Adrenal gland (tissue), 12 donors: ENCODE data around the gene NPSR1. TPM values are rescaled to one million over a fixed set of nuclear protein-coding genes. Genes with fewer than 3 reads are reported as not detected.
A peak's percentile ranks its signal among the peaks of the same experiment; 100 is the strongest.

ENCODE experiments used
- DNase-seq, 7 donors: peaks; one replicate each; pipeline ENCODE4 v3.0.0-alpha.2; 2019 to 2020
- H3K27ac ChIP-seq, 5 donors: fragments of 200-600 bp; sonication (generic) in 4 of 5; 1 replicate in 3 of 5; 2 replicates in 2 of 5; pipeline versions ENCODE4 v1.5.1 to v1.8.0; 2016 to 2020; ENCODE audit warnings: mild to moderate bottlenecking in 1 of 5
- H3K27me3 ChIP-seq: fragments of 200-600 bp; 2 replicates; pipeline ENCODE4 v1.8.0; 2021
- H3K36me3 ChIP-seq, 2 donors: fragments of 200-600 bp; replicated peaks in 1 of 2; 1 replicate in 1 of 2; 2 replicates in 1 of 2; pipeline versions ENCODE4 v1.5.1 to v1.8.0; 2018 to 2022
- H3K4me1 ChIP-seq, 2 donors: fragments of 200-600 bp; replicated peaks in 1 of 2; 1 replicate in 1 of 2; 2 replicates in 1 of 2; pipeline versions ENCODE4 v1.5.1 to v1.8.0; 2018 to 2021
- H3K4me3 ChIP-seq, 4 donors: fragments of 200-600 bp; sonication (generic) in 3 of 4; one replicate each; pipeline ENCODE4 v1.5.1; 2016 to 2018
- H3K9me3 ChIP-seq, 3 donors: fragments of 200-600 bp; sonication (generic) in 1 of 3; replicated peaks in 1 of 3; 1 replicate in 2 of 3; 2 replicates in 1 of 3; pipeline versions ENCODE4 v1.5.1 to v1.8.0; 2016 to 2021
- CTCF ChIP-seq, 6 experiments: fragments of 450-650 bp in 4 of 6; fragments of 200-600 bp in 2 of 6; sonication (generic) in 1 of 6; IDR thresholded peaks; 1 replicate in 5 of 6; 2 replicates in 1 of 6; pipeline versions ENCODE4 v1.5.1 to v1.8.0; 2016 to 2021; ENCODE audit warnings: antibody characterized with exemption in 6 of 6, mild to moderate bottlenecking in 2 of 6, moderate library complexity in 1 of 6
- POLR2A ChIP-seq, 2 donors: fragments of 450-650 bp; IDR thresholded peaks; one replicate each; pipeline ENCODE4 v1.6.1; 2017; ENCODE audit warnings: antibody characterized with exemption in 2 of 2, mild to moderate bottlenecking in 2 of 2, moderate library complexity in 1 of 2
- WGBS, 4 donors: extraction: QIAGEN DNeasy Blood & Tissue Kit in 2 of 4; methylation state at CpG; one replicate each; pipeline versions ENCODE4 v1.1.5 to v1.1.7; 2013 to 2017; 5-methylcytosine and 5-hydroxymethylcytosine counted together
- intact Hi-C, 2 donors: fragments of 100-400 bp; cut with DNase I; formaldehyde crosslinking; loops; one replicate each; pipeline versions ENCODE4 v1.14.1 to v1.15.0; 2022 to 2023
- polyA plus RNA-seq, 3 donors: library from polyadenylated mRNA; stranded (reverse); fragments of 200-250 nt in 2 of 3; fragments of 350-450 nt in 1 of 3; fragmentation: Illumina TruSeq in 1 of 3; extraction: RNeasy Lipid Tissue Mini Kit (QIAGEN cat#74804) in 1 of 3; gene quantifications; one replicate each; pipeline ENCODE4 v1.2.3, GENCODE V29; 2013 to 2014
- total RNA-seq, 9 donors: library from RNA; depleted of rRNA in 4 of 9; stranded (reverse); fragments of >200 nt in 4 of 9; fragments of 120-200 nt in 1 of 9; fragmentation: NEBNext Ultra II Directional in 1 of 9; extraction: Animal tissue kit (Norgen Biotek cat#: 25700) in 1 of 9; gene quantifications; one replicate each; pipeline versions ENCODE4 v1.1.0 to v1.2.4, GENCODE V29; 2013 to 2023
- donor health status: healthy with polysubstance abuse.
- donor health status: Bipolar disorder and iron deficiency.
- donor health status: DM: yes; HTN: yes; CAD: no.
- donor health status: DM: no; HTN: no; CAD: no.
- donor health status: DM: no; HTN: no; CAD: no.
- donor health status: DM: yes; HTN: yes; CAD: no.

The NPSR1 gene
- total and polyA plus RNA-seq, 12 donors, result not detected

DNA sequence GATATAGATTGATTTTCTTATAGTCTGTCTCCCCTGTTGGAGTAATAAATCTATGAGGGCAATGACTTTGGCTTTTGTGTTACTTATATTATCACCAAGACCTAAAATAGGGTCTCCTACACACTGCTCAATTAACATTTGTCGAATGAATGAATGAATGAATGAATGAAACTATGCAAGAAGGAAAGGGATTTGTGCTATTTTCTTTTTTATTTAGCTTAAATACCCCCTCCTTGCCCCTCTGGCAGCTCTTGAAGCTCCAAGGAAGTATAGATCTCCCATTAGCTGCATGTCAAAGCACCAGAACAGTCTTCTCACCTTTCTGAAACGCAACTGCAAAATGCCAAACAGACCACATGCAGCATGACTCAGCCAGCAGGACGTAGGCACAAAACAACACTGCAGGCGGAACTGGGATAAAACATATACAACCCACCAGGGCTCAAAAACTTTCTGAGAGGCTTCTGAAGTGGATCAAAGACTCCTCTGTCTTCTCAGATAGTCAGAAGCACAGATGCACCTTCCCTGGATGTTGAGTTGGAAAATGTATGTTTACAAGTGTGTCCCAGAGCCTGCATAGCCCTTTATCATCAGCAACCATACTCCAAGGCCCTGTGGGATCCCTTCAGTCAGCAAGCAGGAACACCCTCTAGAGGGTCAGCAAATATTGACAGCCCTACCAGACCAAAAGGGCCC lies 187.8 kb downstream of the NPSR1 start:
- no peak for DNase-seq
- H3K27me3 ChIP-seq, result no peaks in the 10 kb centered on the region
- H3K27ac ChIP-seq, result no peak overlapping the region
- H3K36me3 ChIP-seq, result no peaks in the 10 kb centered on the region
- H3K4me1 ChIP-seq, result no peaks in the 10 kb centered on the region
- no peaks in the 10 kb centered on the region for H3K9me3 ChIP-seq
- intact Hi-C loops, result no loop called here
- no peak for TF ChIP-seq POLR2A (IDR thresholded peaks at IDR 0.05)
- no peak for TF ChIP-seq CTCF (IDR thresholded peaks at IDR 0.05)
- 55 to 63% (median 57%) methylated on average over 4 of the region's 4 CpGs for WGBS, 4 donors
- no peak overlapping the region for H3K4me3 ChIP-seq

DNA sequence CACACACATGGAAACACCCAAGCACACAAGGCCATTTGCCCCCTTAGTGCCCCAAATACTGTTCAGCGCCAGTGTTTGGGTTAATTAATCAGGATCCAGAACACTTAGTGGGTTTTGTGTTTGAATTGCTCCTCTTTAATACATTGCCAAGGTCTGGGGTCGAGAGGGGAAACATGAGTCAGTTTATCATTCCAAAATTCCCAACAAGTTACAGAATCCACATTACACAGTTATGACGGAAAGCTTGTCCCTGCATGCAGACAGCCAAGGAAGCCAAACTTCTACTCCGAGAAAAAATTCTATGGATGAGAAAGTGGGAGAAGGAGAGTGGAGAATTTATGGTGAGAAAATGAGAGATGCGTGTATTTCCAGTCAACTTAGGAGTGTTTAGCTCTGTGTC lies 189.0 kb downstream of the NPSR1 start:
- intact Hi-C loops, result no loop called here

DNA sequence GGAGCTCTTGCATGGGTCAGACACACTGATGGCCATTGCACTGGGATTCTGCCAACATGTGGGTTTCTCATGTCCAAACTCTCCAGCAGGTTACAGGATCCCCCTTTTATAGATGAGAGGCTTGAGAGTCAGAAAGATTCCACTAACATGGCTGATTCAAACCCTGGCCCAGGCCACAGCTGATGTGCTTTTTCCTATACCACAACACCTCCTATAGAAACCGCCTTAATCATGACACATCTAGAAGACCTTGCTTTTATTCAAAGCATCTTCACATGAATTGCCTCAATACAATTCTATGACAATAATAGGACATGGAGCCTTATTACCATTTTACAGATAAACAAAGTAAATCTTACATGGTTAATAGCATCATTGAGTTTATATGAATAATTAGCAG lies 190.7 kb downstream of the NPSR1 start:
- WGBS, 4 donors, result 87 to 100% (median 97%) methylated on average over 1 of the region's 1 CpG
- no peaks in the 10 kb centered on the region for H3K4me1 ChIP-seq
- no peak for DNase-seq
- no peak overlapping the region for H3K4me3 ChIP-seq
- H3K27ac ChIP-seq, result no peak overlapping the region
- no peaks in the 10 kb centered on the region for H3K9me3 ChIP-seq
- TF ChIP-seq CTCF (IDR thresholded peaks at IDR 0.05), result no peak
- no peak for TF ChIP-seq POLR2A (IDR thresholded peaks at IDR 0.05)
- no peaks in the 10 kb centered on the region for H3K36me3 ChIP-seq
- no peaks in the 10 kb centered on the region for H3K27me3 ChIP-seq
- intact Hi-C loops, result no loop called here

More for the DNA sequence above, 189.0 kb downstream of the NPSR1 start:
- TF ChIP-seq CTCF (IDR thresholded peaks at IDR 0.05) (no peak), POLR2A (IDR thresholded peaks at IDR 0.05) (no peak)
- DNase-seq, result no peak
- no peaks in the 10 kb centered on the region for H3K4me1 ChIP-seq
- no peak overlapping the region for H3K4me3 ChIP-seq
- H3K27me3 ChIP-seq, result no peaks in the 10 kb centered on the region
- no peak overlapping the region for H3K27ac ChIP-seq
- WGBS, 4 donors, result 56 to 72% (median 69%) methylated on average over 5 of the region's 5 CpGs
- H3K9me3 ChIP-seq, result no peaks in the 10 kb centered on the region
- no peaks in the 10 kb centered on the region for H3K36me3 ChIP-seq

DNA sequence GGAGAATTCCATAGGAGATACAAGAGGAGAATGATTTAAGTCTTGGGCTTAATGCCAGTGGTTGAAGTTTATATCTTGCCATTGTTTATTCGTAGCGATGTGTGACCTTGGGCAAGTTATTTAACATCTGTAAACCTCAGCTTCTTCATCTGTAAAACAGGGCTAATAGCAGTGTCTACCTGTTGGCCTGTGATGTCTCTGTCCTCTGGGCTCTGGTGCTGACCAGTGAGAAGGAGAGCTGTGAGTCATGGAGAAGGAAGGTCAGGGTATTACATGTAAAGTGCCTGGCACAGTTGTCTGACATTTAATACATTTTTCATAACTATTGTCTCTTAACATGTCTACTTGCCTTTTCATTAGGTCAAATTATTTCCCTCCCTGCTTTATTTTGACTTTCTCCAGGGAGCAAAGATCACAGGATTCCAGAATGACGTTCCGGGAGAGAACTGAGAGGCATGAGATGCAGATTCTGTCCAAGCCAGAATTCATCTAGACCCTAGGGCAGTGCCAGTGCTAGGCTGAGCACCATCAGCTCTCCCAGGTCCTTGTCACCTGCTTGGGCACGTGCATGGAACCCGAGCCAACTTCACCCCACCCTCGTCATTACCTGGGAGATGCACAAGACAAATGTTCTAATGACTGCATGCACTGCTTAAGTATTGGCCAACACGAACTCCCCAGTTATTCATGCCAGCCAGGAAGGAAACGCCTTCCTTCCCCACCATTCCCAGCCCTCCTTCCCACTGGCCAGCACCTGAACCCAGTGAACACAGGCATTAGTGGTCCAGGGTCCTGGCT lies 191.3 kb downstream of the NPSR1 start:
- H3K9me3 ChIP-seq, result no peaks in the 10 kb centered on the region
- DNase-seq, result peak in 6 of 7 donors; percentile 23 to 45 (median 35)
- H3K4me1 ChIP-seq, result no peaks in the 10 kb centered on the region
- H3K4me3 ChIP-seq, result no peak overlapping the region
- H3K27ac ChIP-seq, result no peak overlapping the region
- H3K27me3 ChIP-seq, result no peaks in the 10 kb centered on the region
- 67 to 72% (median 70%) methylated on average over 9 of the region's 9 CpGs for WGBS, 4 donors
- TF ChIP-seq CTCF (IDR thresholded peaks at IDR 0.05) (no peak), POLR2A (IDR thresholded peaks at IDR 0.05) (no peak)
- intact Hi-C loops, result no loop called here
- no peaks in the 10 kb centered on the region for H3K36me3 ChIP-seq
